Tibial nerve (tissue), 4 donors: ENCODE results near the gene CEP295NL. TPM values are rescaled to one million over a fixed set of nuclear protein-coding genes. Genes with fewer than 3 reads are reported as not detected.

Experiments
- DNase-seq, 2 donors: peaks; one replicate each; pipeline ENCODE4 v3.0.0-alpha.2; 2019; ENCODE audit warnings: low spot score in 2 of 2
- H3K27ac ChIP-seq, 4 donors: fragments of 200-600 bp; sonication (generic) in 3 of 4; one replicate each; pipeline ENCODE4 v1.5.1; 2017 to 2019; ENCODE audit warnings: mild to moderate bottlenecking in 1 of 4
- H3K27me3 ChIP-seq, 2 donors: fragments of 200-600 bp; sonication (generic) in 1 of 2; one replicate each; pipeline versions ENCODE4 v1.5.1 to v1.6.0; 2017 to 2019
- H3K36me3 ChIP-seq, 3 donors: fragments of 200-600 bp; sonication (generic); one replicate each; pipeline ENCODE4 v1.5.1; 2018 to 2019
- H3K4me1 ChIP-seq, 4 donors: fragments of 200-600 bp; sonication (generic) in 3 of 4; one replicate each; pipeline ENCODE4 v1.5.1; 2017 to 2019
- H3K4me3 ChIP-seq, 4 donors: fragments of 200-600 bp; sonication (generic) in 3 of 4; one replicate each; pipeline ENCODE4 v1.5.1; 2017 to 2019; ENCODE audit warnings: mild to moderate bottlenecking in 1 of 4, moderate library complexity in 1 of 4
- H3K9me3 ChIP-seq, 4 donors: fragments of 200-600 bp; sonication (generic) in 3 of 4; one replicate each; pipeline ENCODE4 v1.5.1; 2017 to 2019
- EP300 ChIP-seq, 2 donors: sonication (generic); formaldehyde crosslinking; IDR thresholded peaks; one replicate each; pipeline ENCODE4 v1.6.1; 2017; ENCODE audit warnings: antibody characterized with exemption in 2 of 2, mild to moderate bottlenecking in 1 of 2
- POLR2A ChIP-seq, 2 donors: fragments of 450-650 bp; IDR thresholded peaks; one replicate each; pipeline ENCODE4 v1.6.1; 2017; ENCODE audit warnings: antibody characterized with exemption in 2 of 2, mild to moderate bottlenecking in 2 of 2, moderate library complexity in 2 of 2
- WGBS, 2 donors: methylation state at CpG; one replicate each; pipeline ENCODE4 v1.1.5; 2018; 5-methylcytosine and 5-hydroxymethylcytosine counted together
- total RNA-seq, 4 donors: library from RNA; depleted of rRNA; stranded (reverse); fragments of >200 nt; gene quantifications; one replicate each; pipeline ENCODE4 v1.1.0, GENCODE V29; 2016
- TF ChIP-seq, protein P1 (sequence below), 5 experiments: fragments of 200-600 bp in 3 of 5; fragments of 450-650 bp in 2 of 5; sonication (generic) in 3 of 5; IDR thresholded peaks; one replicate each; pipeline ENCODE4 v1.5.1; 2016 to 2019; ENCODE audit warnings: antibody characterized with exemption in 5 of 5, mild to moderate bottlenecking in 3 of 5, moderate library complexity in 2 of 5

CEP295NL gene, protein sequence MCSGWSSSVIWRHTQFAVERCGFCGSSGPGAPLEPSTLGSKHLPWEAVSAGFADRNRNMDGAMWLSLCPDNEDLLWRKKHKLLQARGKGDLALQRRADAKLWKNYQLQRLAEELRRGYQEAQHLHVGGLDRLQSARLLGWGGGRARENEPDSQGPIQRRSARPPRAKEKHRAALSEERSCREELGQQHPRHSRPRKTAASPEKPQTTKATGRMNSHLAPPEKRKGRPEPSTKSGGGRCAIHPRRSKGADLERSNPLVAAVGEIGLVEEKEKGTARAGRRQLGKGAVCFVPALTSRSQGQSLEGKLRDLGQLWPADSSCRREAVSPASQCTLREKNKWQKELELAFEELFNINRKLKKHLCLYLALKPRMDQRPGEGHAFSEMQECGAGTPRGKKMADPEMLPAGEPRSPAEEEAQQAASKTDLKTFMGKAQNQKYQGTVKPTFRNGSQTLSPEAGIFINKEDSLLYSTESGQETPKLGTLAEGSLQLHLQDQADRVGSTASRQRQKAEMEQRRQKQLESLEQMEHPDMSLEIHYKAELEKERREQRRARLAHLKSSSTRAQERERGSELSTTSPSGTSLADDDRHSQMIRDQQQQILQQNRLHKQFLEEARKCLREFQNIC
- 10 to 100 TPM in 2 of 4 donors, 1 to 10 TPM in 2; 6.5 to 35.1 (median 9.9) TPM for total RNA-seq

DNA sequence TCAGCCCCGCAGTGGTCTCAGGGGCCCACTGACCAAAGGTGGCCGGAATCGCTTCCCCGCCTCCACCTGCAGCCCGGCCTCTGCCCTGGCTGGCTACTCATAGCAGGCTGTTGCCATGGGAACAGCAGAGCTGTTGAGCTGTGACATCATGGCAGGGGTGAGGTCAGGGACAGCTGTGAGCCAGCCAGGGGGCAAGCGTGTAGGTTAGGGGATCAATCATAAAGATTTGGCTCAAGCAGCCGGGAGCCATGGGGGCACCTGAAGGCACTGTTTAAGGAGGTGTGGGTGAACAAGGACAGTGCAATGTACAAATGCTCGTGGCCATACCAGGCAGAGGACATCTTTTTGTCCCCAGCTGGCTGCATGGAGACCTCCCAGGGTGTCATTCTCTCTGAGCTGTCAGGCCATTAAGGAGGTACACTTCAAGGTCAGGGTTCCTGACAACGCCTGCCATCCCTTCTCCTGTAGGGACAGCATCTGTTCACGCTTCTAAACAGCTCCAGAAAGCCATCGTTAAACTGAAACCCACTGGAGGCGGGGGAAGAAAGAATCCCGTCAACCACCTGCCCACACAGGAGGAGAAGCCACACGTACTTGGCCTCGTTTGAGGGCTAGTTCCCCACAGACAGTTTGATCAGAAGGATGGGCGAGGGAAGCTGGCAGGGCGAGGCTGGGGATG is at the start of gene CEP295NL:
Gene CEP295NL (minus strand): TSS at position 101 of the 679 bp plus-strand sequence. CDS start 1,373 bp downstream, outside the sequence.
- Histone ChIP-seq H3K27me3 (no peaks in the 10 kb centered on the region), H3K27ac (peak within 1 kb of the TSS; percentile 17 to 92 (median 54)), H3K9me3 (no peaks in the 10 kb centered on the region), H3K36me3 (peaks cover 0 to 18% (median 0%) of the 10 kb centered on the region in 3 donors), H3K4me1 (peaks cover 0 to 92% (median 40%) of the 10 kb centered on the region in 4 donors), H3K4me3 (no peak within 1 kb of the TSS)
- TF ChIP-seq, protein P1, sequence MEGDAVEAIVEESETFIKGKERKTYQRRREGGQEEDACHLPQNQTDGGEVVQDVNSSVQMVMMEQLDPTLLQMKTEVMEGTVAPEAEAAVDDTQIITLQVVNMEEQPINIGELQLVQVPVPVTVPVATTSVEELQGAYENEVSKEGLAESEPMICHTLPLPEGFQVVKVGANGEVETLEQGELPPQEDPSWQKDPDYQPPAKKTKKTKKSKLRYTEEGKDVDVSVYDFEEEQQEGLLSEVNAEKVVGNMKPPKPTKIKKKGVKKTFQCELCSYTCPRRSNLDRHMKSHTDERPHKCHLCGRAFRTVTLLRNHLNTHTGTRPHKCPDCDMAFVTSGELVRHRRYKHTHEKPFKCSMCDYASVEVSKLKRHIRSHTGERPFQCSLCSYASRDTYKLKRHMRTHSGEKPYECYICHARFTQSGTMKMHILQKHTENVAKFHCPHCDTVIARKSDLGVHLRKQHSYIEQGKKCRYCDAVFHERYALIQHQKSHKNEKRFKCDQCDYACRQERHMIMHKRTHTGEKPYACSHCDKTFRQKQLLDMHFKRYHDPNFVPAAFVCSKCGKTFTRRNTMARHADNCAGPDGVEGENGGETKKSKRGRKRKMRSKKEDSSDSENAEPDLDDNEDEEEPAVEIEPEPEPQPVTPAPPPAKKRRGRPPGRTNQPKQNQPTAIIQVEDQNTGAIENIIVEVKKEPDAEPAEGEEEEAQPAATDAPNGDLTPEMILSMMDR (IDR thresholded peaks at IDR 0.05), result no peak
- TF ChIP-seq POLR2A (IDR thresholded peaks at IDR 0.05), result no peak
- TF ChIP-seq EP300 (IDR thresholded peaks at IDR 0.05), result no peak
- 39 to 42% methylated on average over 16 of the region's 17 CpGs for whole genome bisulfite sequencing, 2 donors
- DNase-seq, result no peak

DNA sequence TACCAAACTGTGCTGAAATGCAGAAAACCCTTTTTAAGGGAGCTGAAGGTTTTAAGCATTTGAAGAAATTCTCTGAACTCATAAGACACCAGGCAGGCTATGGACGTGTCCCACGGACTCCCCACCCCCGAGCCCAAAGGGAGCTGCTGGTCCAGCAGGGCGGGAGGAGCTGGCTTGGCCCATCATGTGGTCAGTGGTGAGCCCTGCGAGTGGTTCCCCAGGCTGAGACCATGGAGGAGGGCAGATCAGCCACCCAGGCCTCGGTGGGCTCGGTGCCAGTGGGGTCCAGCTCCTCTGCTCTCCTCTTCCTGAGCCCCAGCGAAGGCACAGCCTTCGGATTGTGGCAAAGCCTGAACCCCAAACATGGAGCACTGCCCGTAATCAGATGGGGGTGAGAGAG is 49.7 kb upstream of the CEP295NL start:
- Histone ChIP-seq H3K36me3 (no peaks in the 10 kb centered on the region), H3K27ac (peak overlapping the region in 2 of 4 donors; percentile 25 to 65), H3K9me3 (peaks cover 0 to 19% (median 5%) of the 10 kb centered on the region in 4 donors), H3K27me3 (no peaks in the 10 kb centered on the region), H3K4me1 (peaks cover 0 to 26% (median 0%) of the 10 kb centered on the region in 4 donors), H3K4me3 (no peak overlapping the region)
- WGBS, 2 donors, result 75 to 80% methylated on average over 1 to 10 of the region's 10 CpGs
- TF ChIP-seq POLR2A (IDR thresholded peaks at IDR 0.05) (no peak), EP300 (IDR thresholded peaks at IDR 0.05) (no peak)
- TF ChIP-seq, protein P1 (IDR thresholded peaks at IDR 0.05), result no peak
- DNase-seq, result no peak

DNA sequence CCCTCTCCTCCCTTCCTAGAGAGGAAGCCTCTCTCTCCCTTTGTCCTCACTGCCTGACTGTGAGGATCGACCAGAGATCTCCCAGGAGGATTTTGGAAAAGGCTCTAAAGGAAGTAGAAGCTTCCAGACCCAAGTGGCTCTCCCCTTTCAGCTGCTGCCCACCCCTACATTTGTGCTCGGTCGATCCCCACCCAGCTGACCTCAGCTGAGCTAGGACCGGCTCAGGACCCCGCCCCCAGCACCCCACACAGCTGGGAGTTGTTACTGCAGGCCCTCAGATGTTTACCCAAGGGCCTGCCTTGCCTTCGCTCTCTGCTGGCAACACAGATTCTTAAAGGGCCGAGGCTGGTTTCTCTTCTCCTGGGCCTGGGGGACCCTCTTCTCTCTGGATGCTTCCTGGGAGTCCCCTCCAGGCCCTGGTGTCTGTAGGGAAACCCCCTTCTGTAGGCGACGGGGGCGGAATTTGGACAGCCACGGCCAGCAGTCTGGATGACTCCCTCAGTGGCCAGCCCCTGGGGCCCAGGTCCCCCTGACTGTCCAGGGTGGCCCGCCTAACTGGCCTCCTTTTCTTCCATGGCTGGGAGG is 49.1 kb upstream of the CEP295NL start:
- peaks cover 0 to 33% (median 0%) of the 10 kb centered on the region in 4 donors for H3K4me1 ChIP-seq
- no peak for DNase-seq

DNA sequence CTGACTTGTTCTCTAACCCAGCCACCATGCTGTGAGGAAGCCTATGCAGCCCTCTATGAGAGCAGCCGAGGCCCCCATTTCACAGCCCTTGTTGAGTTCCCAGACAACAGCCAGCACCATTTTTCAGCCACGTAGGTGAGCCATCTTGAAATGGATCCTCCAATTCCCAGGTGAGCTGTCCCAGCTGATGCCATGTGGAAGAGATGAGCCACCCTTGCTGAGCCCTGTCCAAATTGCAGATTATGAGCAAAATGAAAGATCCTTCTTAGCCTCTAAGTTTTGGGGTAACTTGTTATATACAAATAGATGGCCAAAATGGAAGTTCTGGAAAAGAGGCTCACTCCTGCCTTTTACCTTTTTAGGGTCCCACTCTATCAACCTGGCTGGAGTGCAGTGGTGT is 47.9 kb upstream of the CEP295NL start:
- WGBS, 2 donors, result 100% methylated on average over 2 of the region's 2 CpGs
- H3K9me3 ChIP-seq, result peaks cover 0 to 19% (median 5%) of the 10 kb centered on the region in 4 donors
- no peaks in the 10 kb centered on the region for H3K36me3 ChIP-seq
- no peak overlapping the region for H3K4me3 ChIP-seq
- H3K27me3 ChIP-seq, result no peaks in the 10 kb centered on the region
- no peak overlapping the region for H3K27ac ChIP-seq
- no peak for TF ChIP-seq EP300 (IDR thresholded peaks at IDR 0.05)
- no peak for TF ChIP-seq POLR2A (IDR thresholded peaks at IDR 0.05)
- TF ChIP-seq, protein P1 (IDR thresholded peaks at IDR 0.05), result no peak
- peaks cover 0 to 41% (median 0%) of the 10 kb centered on the region in 4 donors for H3K4me1 ChIP-seq
- no peak for DNase-seq

More for the DNA sequence above, 49.1 kb upstream of the CEP295NL start:
- no peak overlapping the region for H3K4me3 ChIP-seq
- WGBS, 2 donors, result 46 to 55% methylated on average over 12 of the region's 12 CpGs
- TF ChIP-seq, protein P1 (IDR thresholded peaks at IDR 0.05), result no peak
- TF ChIP-seq POLR2A (IDR thresholded peaks at IDR 0.05), result no peak
- TF ChIP-seq EP300 (IDR thresholded peaks at IDR 0.05), result no peak
- H3K27me3 ChIP-seq, result no peaks in the 10 kb centered on the region
- peaks cover 0 to 19% (median 5%) of the 10 kb centered on the region in 4 donors for H3K9me3 ChIP-seq
- H3K36me3 ChIP-seq, result no peaks in the 10 kb centered on the region
- H3K27ac ChIP-seq, result peak overlapping the region in 3 of 4 donors; percentile 25 to 65 (median 47)
